B cell (primary cell): ENCODE data around the gene DACH2. TPM values are rescaled to one million over a fixed set of nuclear protein-coding genes. Genes with fewer than 3 reads are reported as not detected.

Source experiments
- ATAC-seq: fragments of 200-7000 bp; cut with Tn5 transposase; one replicate; pipeline ENCODE4 v1.10.0; 2021; ENCODE audit warnings: low read depth, mild to moderate bottlenecking, moderate number of reproducible peaks, moderate library complexity
- CTCF ChIA-PET: fragments of 350-600 bp; sonication (Branson Sonifier 250); formaldehyde crosslinking; loops from one replicate; lab custom pipeline; 2021; ENCODE audit warnings: antibody characterized with exemption, inconsistent platforms; lab: Charles Lee
- POLR2A ChIA-PET: fragments of 350-600 bp; sonication (Branson Sonifier 250); formaldehyde crosslinking; loops from one replicate; lab custom pipeline; 2021; ENCODE audit warnings: antibody characterized with exemption; lab: Charles Lee
- DNase-seq: peaks from one replicate; pipeline ENCODE4 v3.0.0; 2013
- H2AFZ ChIP-seq: 2 replicates; pipeline ENCODE4 v1.6.1; 2012; ENCODE audit warnings: mild to moderate bottlenecking, low read depth, low read length; ENCODE audit not compliant: insufficient read depth, poor library complexity, severe bottlenecking
- H3K27ac ChIP-seq, 2 donors: 1 replicate in 1 of 2; 2 replicates in 1 of 2; pipeline ENCODE4 v1.5.1; 2012 to 2013; ENCODE audit warnings: low read length in 2 of 2, mild to moderate bottlenecking in 2 of 2, moderate library complexity in 1 of 2
- H3K27me3 ChIP-seq, 4 experiments: fragments of 200-600 bp in 1 of 4; sonication (generic) in 1 of 4; replicated peaks in 1 of 4; 1 replicate in 2 of 4; 2 replicates in 2 of 4; pipeline versions ENCODE4 v1.6.1 to v1.7.0; 2013 to 2016; ENCODE audit warnings: low read length in 3 of 4, mild to moderate bottlenecking in 2 of 4, mixed read lengths in 1 of 4, moderate library complexity in 1 of 4; ENCODE audit not compliant: insufficient read depth in 4 of 4, control insufficient read depth in 3 of 4; ENCODE audit errors: control extremely low read depth in 1 of 4
- H3K36me3 ChIP-seq, 2 experiments: replicated peaks in 1 of 2; 1 replicate in 1 of 2; 2 replicates in 1 of 2; pipeline versions ENCODE4 v1.6.1 to v1.7.1; 2013; ENCODE audit warnings: low read length in 1 of 2; ENCODE audit not compliant: insufficient read depth in 2 of 2, control insufficient read depth in 1 of 2; ENCODE audit errors: control extremely low read depth in 1 of 2, extremely low read depth in 1 of 2
- H3K4me1 ChIP-seq, 2 donors: fragments of 200-600 bp in 1 of 2; sonication (generic) in 1 of 2; 1 replicate in 1 of 2; 2 replicates in 1 of 2; pipeline versions ENCODE4 v1.5.1 to v1.6.1; 2013 to 2017; ENCODE audit warnings: low read length in 2 of 2; ENCODE audit not compliant: control insufficient read depth in 2 of 2, insufficient read depth in 2 of 2
- H3K4me2 ChIP-seq: replicated peaks from 2 replicates; pipeline ENCODE3; 2012; ENCODE audit warnings: mild to moderate bottlenecking, low read depth, low read length; ENCODE audit not compliant: poor library complexity, severe bottlenecking
- H3K4me3 ChIP-seq, 5 experiments: fragments of 200-600 bp in 1 of 5; sonication (generic) in 1 of 5; 1 replicate in 3 of 5; 2 replicates in 2 of 5; pipeline versions ENCODE4 v1.5.1 to v1.7.0; 2011 to 2016; ENCODE audit warnings: low read length in 4 of 5, mild to moderate bottlenecking in 4 of 5, low read depth in 2 of 5, control low read depth in 1 of 5, moderate library complexity in 1 of 5; ENCODE audit not compliant: insufficient read depth in 1 of 5; ENCODE audit errors: control extremely low read depth in 1 of 5, extremely low read depth in 1 of 5
- H3K79me2 ChIP-seq: fragments of 200-600 bp; sonication (generic); one replicate; pipeline ENCODE4 v1.6.0; 2016; ENCODE audit warnings: low read length; ENCODE audit not compliant: control insufficient read depth, insufficient read depth
- H3K9ac ChIP-seq: fragments of 200-600 bp; sonication (generic); 2 replicates; pipeline ENCODE4 v1.6.1; 2017; ENCODE audit warnings: mild to moderate bottlenecking, low read length, moderate library complexity
- H3K9me3 ChIP-seq, 3 donors: one replicate each; pipeline versions ENCODE4 v1.6.1 to v1.7.1; 2013; ENCODE audit warnings: low read length in 2 of 3; ENCODE audit not compliant: control insufficient read depth in 2 of 3, insufficient read depth in 1 of 3; ENCODE audit errors: control extremely low read depth in 1 of 3
- H4K20me1 ChIP-seq: 2 replicates; pipeline ENCODE4 v1.6.0; 2012; ENCODE audit warnings: mild to moderate bottlenecking, low read length; ENCODE audit not compliant: insufficient read depth, control insufficient read depth, poor library complexity, severe bottlenecking
- H3K27ac Mint-ChIP-seq: one replicate; pipeline ENCODE4 v1.8.0; 2021; ENCODE audit warnings: mixed read lengths
- H3K27me3 Mint-ChIP-seq: one replicate; pipeline ENCODE4 v1.8.0; 2021; ENCODE audit warnings: mixed read lengths
- H3K4me1 Mint-ChIP-seq: one replicate; pipeline ENCODE4 v1.8.0; 2021; ENCODE audit warnings: mixed read lengths
- H3K4me3 Mint-ChIP-seq: one replicate; pipeline ENCODE4 v1.8.0; 2021; ENCODE audit warnings: mixed read lengths
- H3K9me3 Mint-ChIP-seq: one replicate; pipeline ENCODE4 v1.8.0; 2022; ENCODE audit warnings: mixed read lengths; ENCODE audit not compliant: insufficient read depth
- EZH2 ChIP-seq: IDR thresholded peaks from 2 replicates; pipeline ENCODE4 v1.6.1; 2012; ENCODE audit warnings: borderline replicate concordance, low read depth, mild to moderate bottlenecking, moderate library complexity, low read length; ENCODE audit not compliant: insufficient read depth, poor library complexity, severe bottlenecking
- WGBS: methylation state at CpG from one replicate; pipeline ENCODE4 v1.1.5; 2013; ENCODE audit warnings: missing lambda C conversion rate; ENCODE audit not compliant: insufficient coverage; 5-methylcytosine and 5-hydroxymethylcytosine counted together
- intact Hi-C: fragments of 100-400 bp; cut with micrococcal nuclease; formaldehyde crosslinking; loops from one replicate; pipeline ENCODE4 v1.10.0; 2022
- polyA plus RNA-seq: library from polyadenylated mRNA; depleted of rRNA; stranded (reverse); fragments of >200 nt; gene quantifications from 2 replicates; pipeline ENCODE4 v1.2.3, GENCODE V29; 2012
- total RNA-seq, 2 donors: library from RNA; stranded (reverse); fragments of 120-200 nt in 1 of 2; gene quantifications; 1 replicate in 1 of 2; 2 replicates in 1 of 2; pipeline versions ENCODE4 v1.2.3 to v1.2.4, GENCODE V29; 2013 to 2022
- TF ChIP-seq, protein P1 (sequence below): fragments of 200-600 bp; IDR thresholded peaks from one replicate; pipeline ENCODE4 v1.8.0; 2022; ENCODE audit warnings: antibody characterized with exemption, mild to moderate bottlenecking

The DACH2 gene
- total and polyA plus RNA-seq, 2 donors (not counting 1 experiment from before 2014, with no cell fraction given) = 0.07 TPM; not detected in 1

- Mint-ChIP-seq H3K4me1 (no peaks in the 10 kb centered on the region), H3K27ac (no peak overlapping the region), H3K9me3 (peaks cover 3% of the 10 kb centered on the region), H3K27me3 (no peaks in the 10 kb centered on the region), H3K4me3 (no peak overlapping the region)
- no peak for ATAC-seq
- Histone ChIP-seq H3K27ac (no peak overlapping the region), H3K9me3 (no peaks in the 10 kb centered on the region), H4K20me1 (no peaks in the 10 kb centered on the region), H3K4me3 (no peak overlapping the region), H2AFZ (no peak overlapping the region), H3K27me3 (no peaks in the 10 kb centered on the region), H3K36me3 (no peaks in the 10 kb centered on the region), H3K4me1 (no peaks in the 10 kb centered on the region), H3K79me2 (no peaks in the 10 kb centered on the region), H3K4me2 (no peak overlapping the region), H3K9ac (no peak overlapping the region)
- WGBS = 100% methylated on average over 1 of the region's 5 CpGs
- ChIA-PET CTCF (no interaction called here), POLR2A (no interaction called here)
- DNase-seq = no peak
- TF ChIP-seq, protein P1, sequence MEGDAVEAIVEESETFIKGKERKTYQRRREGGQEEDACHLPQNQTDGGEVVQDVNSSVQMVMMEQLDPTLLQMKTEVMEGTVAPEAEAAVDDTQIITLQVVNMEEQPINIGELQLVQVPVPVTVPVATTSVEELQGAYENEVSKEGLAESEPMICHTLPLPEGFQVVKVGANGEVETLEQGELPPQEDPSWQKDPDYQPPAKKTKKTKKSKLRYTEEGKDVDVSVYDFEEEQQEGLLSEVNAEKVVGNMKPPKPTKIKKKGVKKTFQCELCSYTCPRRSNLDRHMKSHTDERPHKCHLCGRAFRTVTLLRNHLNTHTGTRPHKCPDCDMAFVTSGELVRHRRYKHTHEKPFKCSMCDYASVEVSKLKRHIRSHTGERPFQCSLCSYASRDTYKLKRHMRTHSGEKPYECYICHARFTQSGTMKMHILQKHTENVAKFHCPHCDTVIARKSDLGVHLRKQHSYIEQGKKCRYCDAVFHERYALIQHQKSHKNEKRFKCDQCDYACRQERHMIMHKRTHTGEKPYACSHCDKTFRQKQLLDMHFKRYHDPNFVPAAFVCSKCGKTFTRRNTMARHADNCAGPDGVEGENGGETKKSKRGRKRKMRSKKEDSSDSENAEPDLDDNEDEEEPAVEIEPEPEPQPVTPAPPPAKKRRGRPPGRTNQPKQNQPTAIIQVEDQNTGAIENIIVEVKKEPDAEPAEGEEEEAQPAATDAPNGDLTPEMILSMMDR = no peak
- TF ChIP-seq EZH2 = no peak
- intact Hi-C loops = no loop called here
These were observed 563.4 kb downstream of the DACH2 start for GRCh38 chrX:86711531-86712180.

- ATAC-seq (no peak), DNase-seq (no peak)
- TF ChIP-seq, protein P1 = no peak
- TF ChIP-seq EZH2 = no peak
- WGBS = no CpG with 5 or more reads among the region's 1 CpG
- Mint-ChIP-seq H3K27ac (no peak overlapping the region), H3K27me3 (no peaks in the 10 kb centered on the region), H3K4me3 (no peak overlapping the region), H3K9me3 (peaks cover 1% of the 10 kb centered on the region), H3K4me1 (no peaks in the 10 kb centered on the region)
- ChIA-PET CTCF (no interaction called here), POLR2A (no interaction called here)
- no peaks in the 10 kb centered on the region for H3K9me3 ChIP-seq
- no peaks in the 10 kb centered on the region for H4K20me1 ChIP-seq
- H3K36me3 ChIP-seq = no peaks in the 10 kb centered on the region
- H3K4me2 ChIP-seq = no peak overlapping the region
- no peaks in the 10 kb centered on the region for H3K4me1 ChIP-seq
- H3K79me2 ChIP-seq = no peaks in the 10 kb centered on the region
- H3K9ac ChIP-seq = no peak overlapping the region
- no peak overlapping the region for H2AFZ ChIP-seq
- intact Hi-C loops = no loop called here
- H3K4me3 ChIP-seq = no peak overlapping the region
- H3K27ac ChIP-seq = no peak overlapping the region
- H3K27me3 ChIP-seq = no peaks in the 10 kb centered on the region
These were observed 566.2 kb downstream of the DACH2 start for GRCh38 chrX:86714441-86714840.
